ENCODE results near the gene PRUNE2. TPM values are rescaled to one million over a fixed set of nuclear protein-coding genes. Genes with fewer than 3 reads are reported as not detected.

PRUNE2 gene
- total RNA-seq, 2 experiments from 2014 or later, result 0.38 to 0.72 TPM

DNA sequence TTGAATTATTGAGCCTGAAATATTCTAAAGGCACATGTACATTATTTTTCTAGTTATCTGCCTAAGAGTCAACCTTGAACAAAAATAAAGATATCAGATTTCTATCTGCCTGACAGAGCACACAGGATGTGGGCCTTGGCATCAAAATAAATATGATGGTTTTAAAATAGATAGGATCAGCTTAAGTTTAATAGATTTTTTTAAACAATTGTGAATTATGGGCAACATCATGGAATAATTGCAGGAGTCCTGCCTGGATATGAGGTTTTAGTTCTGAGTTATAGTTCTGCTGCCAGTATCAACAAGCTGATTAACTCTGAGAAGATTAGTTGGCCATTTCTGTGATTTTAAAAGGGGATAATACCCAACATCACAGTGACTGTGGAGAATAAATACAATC is 248.6 kb downstream of the PRUNE2 start:
- DNase-seq, result no peak
- no peaks in the 10 kb centered on the region for H3K9me3 Mint-ChIP-seq
- H3K4me1 Mint-ChIP-seq (ENCODE audit: low read depth), result peaks cover 29% of the 10 kb centered on the region
- intact Hi-C loops (cut with micrococcal nuclease), result loop anchor here (10.0 kb wide), 1 partner anchor 82 kb away; no protein-coding TSS in a partner anchor
- H3K36me3 Mint-ChIP-seq (ENCODE audit: low read depth), result no peaks in the 10 kb centered on the region
- H3K4me3 Mint-ChIP-seq, result no peak overlapping the region
- TF ChIP-seq, protein P1, sequence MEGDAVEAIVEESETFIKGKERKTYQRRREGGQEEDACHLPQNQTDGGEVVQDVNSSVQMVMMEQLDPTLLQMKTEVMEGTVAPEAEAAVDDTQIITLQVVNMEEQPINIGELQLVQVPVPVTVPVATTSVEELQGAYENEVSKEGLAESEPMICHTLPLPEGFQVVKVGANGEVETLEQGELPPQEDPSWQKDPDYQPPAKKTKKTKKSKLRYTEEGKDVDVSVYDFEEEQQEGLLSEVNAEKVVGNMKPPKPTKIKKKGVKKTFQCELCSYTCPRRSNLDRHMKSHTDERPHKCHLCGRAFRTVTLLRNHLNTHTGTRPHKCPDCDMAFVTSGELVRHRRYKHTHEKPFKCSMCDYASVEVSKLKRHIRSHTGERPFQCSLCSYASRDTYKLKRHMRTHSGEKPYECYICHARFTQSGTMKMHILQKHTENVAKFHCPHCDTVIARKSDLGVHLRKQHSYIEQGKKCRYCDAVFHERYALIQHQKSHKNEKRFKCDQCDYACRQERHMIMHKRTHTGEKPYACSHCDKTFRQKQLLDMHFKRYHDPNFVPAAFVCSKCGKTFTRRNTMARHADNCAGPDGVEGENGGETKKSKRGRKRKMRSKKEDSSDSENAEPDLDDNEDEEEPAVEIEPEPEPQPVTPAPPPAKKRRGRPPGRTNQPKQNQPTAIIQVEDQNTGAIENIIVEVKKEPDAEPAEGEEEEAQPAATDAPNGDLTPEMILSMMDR (IDR thresholded peaks at IDR 0.05), result no peak
- CTCF ChIA-PET, result interaction anchor here (1.1 to 2.2 kb wide), 3 partner anchors 51 to 257 kb away, joined by 3 to 6 read pairs (median 3); no protein-coding TSS in a partner anchor
- H3K27ac Mint-ChIP-seq, result no peak overlapping the region
- peaks cover under 1% of the 10 kb centered on the region for H3K27me3 Mint-ChIP-seq
- no peak for ATAC-seq
- POLR2A ChIA-PET, result no interaction called here

DNA sequence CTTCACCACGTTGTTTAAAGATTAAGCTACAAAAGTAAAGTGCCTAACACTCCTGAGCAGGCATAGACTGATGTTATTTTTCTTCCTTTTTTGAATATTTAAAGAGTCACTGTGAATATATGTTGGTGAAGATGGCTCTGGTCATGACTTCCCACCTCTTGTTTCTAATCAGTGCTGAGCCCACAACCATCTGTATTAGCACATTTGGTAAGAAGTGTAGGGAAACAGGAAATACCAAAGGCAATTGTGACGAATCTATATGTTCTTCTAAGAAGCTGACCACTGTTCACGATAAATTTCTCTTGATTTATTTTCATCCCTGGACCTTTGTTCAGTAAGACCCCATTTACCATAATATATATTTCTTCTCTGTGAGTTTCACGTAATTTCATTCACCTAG is 249.9 kb downstream of the PRUNE2 start:
- DNase-seq (no peak), ATAC-seq (no peak)
- TF ChIP-seq, protein P1 (IDR thresholded peaks at IDR 0.05), result no peak
- CTCF ChIA-PET, result no interaction called here
- Mint-ChIP-seq H3K36me3 (ENCODE audit: low read depth) (no peaks in the 10 kb centered on the region), H3K4me1 (ENCODE audit: low read depth) (peaks cover 40% of the 10 kb centered on the region), H3K9me3 (no peaks in the 10 kb centered on the region), H3K27ac (no peak overlapping the region), H3K4me3 (no peak overlapping the region), H3K27me3 (no peaks in the 10 kb centered on the region)
- POLR2A ChIA-PET, result no interaction called here
- intact Hi-C loops (cut with micrococcal nuclease), result loop anchor here (10.0 kb wide), 1 partner anchor 81 kb away; no protein-coding TSS in a partner anchor

DNA sequence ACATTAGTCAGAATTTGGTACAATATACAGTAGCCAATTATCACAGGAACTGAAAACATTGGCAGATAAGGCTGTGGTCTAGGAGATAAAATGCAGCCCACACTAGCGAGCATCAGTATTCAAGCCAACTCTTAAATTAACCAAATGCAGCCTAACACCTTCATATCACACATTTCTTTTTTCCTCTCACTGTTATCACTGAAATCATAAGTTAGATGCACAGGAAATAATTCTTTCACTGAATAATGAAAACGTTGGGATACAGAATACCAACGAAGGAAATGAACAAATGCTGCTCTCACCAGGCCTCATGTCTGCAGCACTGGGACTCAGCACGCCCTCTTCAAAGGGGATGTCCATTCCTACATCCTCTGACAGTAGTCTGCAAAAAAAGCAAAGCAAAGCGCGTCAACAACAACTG is 250.8 kb downstream of the PRUNE2 start:
- ATAC-seq (peak; percentile 41), DNase-seq (no peak)
- POLR2A ChIA-PET, result no interaction called here
- Mint-ChIP-seq H3K36me3 (ENCODE audit: low read depth) (no peaks in the 10 kb centered on the region), H3K4me1 (ENCODE audit: low read depth) (peaks cover 46% of the 10 kb centered on the region), H3K27ac (peak overlapping the region; percentile 53), H3K27me3 (no peaks in the 10 kb centered on the region), H3K4me3 (no peak overlapping the region), H3K9me3 (no peaks in the 10 kb centered on the region)
- CTCF ChIA-PET, result no interaction called here
- intact Hi-C loops (cut with micrococcal nuclease), result loop anchor here (10.0 kb wide), 1 partner anchor 80 kb away; no protein-coding TSS in a partner anchor
- TF ChIP-seq, protein P1 (IDR thresholded peaks at IDR 0.05), result no peak

DNA sequence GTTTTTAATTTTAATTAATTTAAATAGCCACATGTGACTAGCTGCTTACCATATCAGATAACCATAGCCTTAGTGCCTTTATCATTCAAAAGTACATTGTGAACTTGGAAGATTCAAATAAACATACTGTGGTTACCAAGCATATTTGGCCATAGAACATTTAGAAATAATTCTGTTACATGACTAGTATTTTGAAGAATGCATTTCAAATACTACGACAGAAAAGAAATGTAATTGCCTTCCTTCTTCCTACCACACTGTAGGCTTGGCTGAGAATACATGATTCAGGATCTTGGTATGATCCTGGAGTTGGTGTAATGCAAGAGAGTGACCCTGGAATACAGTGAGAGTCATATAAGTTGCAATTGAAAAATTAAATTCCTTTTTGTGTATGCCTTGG is 251.3 kb downstream of the PRUNE2 start:
- Mint-ChIP-seq H3K27me3 (no peaks in the 10 kb centered on the region), H3K36me3 (ENCODE audit: low read depth) (no peaks in the 10 kb centered on the region), H3K9me3 (no peaks in the 10 kb centered on the region), H3K4me3 (no peak overlapping the region), H3K27ac (peak overlapping the region; percentile 25), H3K4me1 (ENCODE audit: low read depth) (peaks cover 46% of the 10 kb centered on the region)
- intact Hi-C loops (cut with micrococcal nuclease), result loop anchor here (10.0 kb wide), 1 partner anchor 80 kb away; no protein-coding TSS in a partner anchor
- ATAC-seq (no peak), DNase-seq (no peak)
- TF ChIP-seq, protein P1 (IDR thresholded peaks at IDR 0.05), result no peak
- ChIA-PET CTCF (no interaction called here), POLR2A (no interaction called here)

DNA sequence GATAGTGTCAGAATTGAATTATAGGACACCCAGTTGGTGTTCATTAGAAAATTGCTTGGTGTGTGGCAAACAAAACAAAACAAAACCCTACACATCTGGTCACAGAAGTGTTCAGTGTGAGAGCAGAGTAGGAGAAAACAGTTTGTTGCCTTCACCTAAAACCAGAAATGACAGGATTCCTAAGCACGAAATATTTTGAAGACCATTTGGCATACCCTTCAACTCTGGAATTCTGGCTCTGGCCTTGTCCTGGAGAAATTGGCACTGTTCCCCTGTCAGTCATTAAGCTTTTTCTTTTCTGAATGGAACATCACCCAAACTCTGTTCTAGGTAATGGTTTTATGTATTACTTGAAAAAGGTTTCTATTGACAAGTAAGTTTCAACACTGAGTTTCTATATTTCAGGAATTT is 251.9 kb downstream of the PRUNE2 start:
- ATAC-seq, result no peak
- TF ChIP-seq, protein P1 (IDR thresholded peaks at IDR 0.05), result no peak
- Mint-ChIP-seq H3K36me3 (ENCODE audit: low read depth) (no peaks in the 10 kb centered on the region), H3K27me3 (no peaks in the 10 kb centered on the region), H3K9me3 (no peaks in the 10 kb centered on the region), H3K27ac (no peak overlapping the region), H3K4me3 (no peak overlapping the region), H3K4me1 (ENCODE audit: low read depth) (peaks cover 46% of the 10 kb centered on the region)
- POLR2A ChIA-PET, result no interaction called here
- DNase-seq, result no peak
- CTCF ChIA-PET, result no interaction called here
- intact Hi-C loops (cut with micrococcal nuclease), result loop anchor here (10.0 kb wide), 1 partner anchor 79 kb away; no protein-coding TSS in a partner anchor

Measured in activated CD8-positive, alpha-beta T cell treated with anti-CD3 and anti-CD28 coated beads for 36 hours (primary cell).